Upper lobe of left lung (tissue), 6 donors: ENCODE data around the gene ACTL7B. TPM values are rescaled to one million over a fixed set of nuclear protein-coding genes. Genes with fewer than 3 reads are reported as not detected.

Experiments
- ATAC-seq, 2 donors: fragments of 200-7000 bp; cut with Tn5 transposase; one replicate each; pipeline ENCODE4 v1.9.1; 2022; ENCODE audit warnings: mild to moderate bottlenecking in 2 of 2, moderate library complexity in 2 of 2; ENCODE audit not compliant: low FRiP score in 2 of 2
- DNase-seq, 2 donors: peaks; one replicate each; pipeline ENCODE4 v3.0.0-alpha.2; 2019 to 2020
- H3K27ac ChIP-seq, 4 donors: fragments of 200-600 bp; sonication (generic); one replicate each; pipeline ENCODE4 v1.5.1; 2016 to 2019
- H3K27me3 ChIP-seq, 4 donors: fragments of 200-600 bp; sonication (generic); one replicate each; pipeline ENCODE4 v1.5.1; 2017 to 2019
- H3K36me3 ChIP-seq, 4 donors: fragments of 200-600 bp; sonication (generic); one replicate each; pipeline ENCODE4 v1.5.1; 2016 to 2019
- H3K4me1 ChIP-seq, 4 donors: fragments of 200-600 bp; sonication (generic); one replicate each; pipeline ENCODE4 v1.5.1; 2018 to 2019
- H3K4me3 ChIP-seq, 4 donors: fragments of 200-600 bp; sonication (generic); one replicate each; pipeline ENCODE4 v1.5.1; 2017 to 2019; ENCODE audit warnings: mild to moderate bottlenecking in 2 of 4, moderate library complexity in 1 of 4
- H3K9me3 ChIP-seq, 4 donors: fragments of 200-600 bp; sonication (generic); one replicate each; pipeline ENCODE4 v1.5.1; 2018 to 2019
- CTCF ChIP-seq, 6 experiments: fragments of 450-650 bp in 4 of 6; fragments of 200-600 bp in 2 of 6; sonication (generic) in 2 of 6; IDR thresholded peaks; one replicate each; pipeline ENCODE4 v1.5.1; 2016 to 2019; ENCODE audit warnings: antibody characterized with exemption in 6 of 6
- EP300 ChIP-seq, 4 donors: sonication (generic); formaldehyde crosslinking; IDR thresholded peaks; one replicate each; pipeline ENCODE4 v1.5.1; 2017; ENCODE audit warnings: antibody characterized with exemption in 4 of 4, control low read depth in 2 of 4
- POLR2A ChIP-seq, 4 donors: fragments of 450-650 bp; IDR thresholded peaks; one replicate each; pipeline ENCODE4 v1.5.1; 2016 to 2017; ENCODE audit warnings: antibody characterized with exemption in 4 of 4, mild to moderate bottlenecking in 2 of 4
- POLR2AphosphoS5 ChIP-seq, 2 donors: sonication (generic); formaldehyde crosslinking; IDR thresholded peaks; one replicate each; pipeline ENCODE4 v1.5.1; 2017; ENCODE audit warnings: antibody characterized with exemption in 2 of 2
- WGBS, 2 donors: methylation state at CpG; one replicate each; pipeline ENCODE4 v1.1.5; 2017 to 2018; 5-methylcytosine and 5-hydroxymethylcytosine counted together
- total RNA-seq, 6 donors: library from RNA; depleted of rRNA in 4 of 6; stranded (reverse); fragments of >200 nt in 4 of 6; gene quantifications; one replicate each; pipeline versions ENCODE4 v1.1.0 to v1.2.1, GENCODE V29; 2016 to 2021
- donor health status: DM: no; HTN: no; CAD: no; lungs with moderate emphysema.
- donor health status: DM: no; HTN: yes; CAD: no; lungs with severe emphysema.

ACTL7B gene
- total RNA-seq, 6 donors from 2014 or later, result 0.30 TPM; not detected in 5

- H3K27ac ChIP-seq, result no peak overlapping the region
- TF ChIP-seq POLR2AphosphoS5 (IDR thresholded peaks at IDR 0.05) (no peak), POLR2A (IDR thresholded peaks at IDR 0.05) (no peak), EP300 (IDR thresholded peaks at IDR 0.05) (no peak)
Measured at GRCh38 chr9:108859459-108860114, 3.8 kb upstream of the ACTL7B start.

GRCh38 chr9:108857572-108857971 lies 1.8 kb upstream of the ACTL7B start:
- ATAC-seq (no peak), DNase-seq (no peak)
- no peak for TF ChIP-seq CTCF (IDR thresholded peaks at IDR 0.05)
- TF ChIP-seq EP300 (IDR thresholded peaks at IDR 0.05), result no peak
- TF ChIP-seq POLR2A (IDR thresholded peaks at IDR 0.05), result no peak
- no peak for TF ChIP-seq POLR2AphosphoS5 (IDR thresholded peaks at IDR 0.05)
- Histone ChIP-seq H3K4me1 (no peaks in the 10 kb centered on the region), H3K36me3 (no peaks in the 10 kb centered on the region), H3K9me3 (no peaks in the 10 kb centered on the region), H3K27me3 (no peaks in the 10 kb centered on the region), H3K27ac (no peak overlapping the region), H3K4me3 (no peak overlapping the region)
- 72 to 81% methylated on average over 6 of the region's 6 CpGs for WGBS, 2 donors

More at GRCh38 chr9:108859459-108860114, 3.8 kb upstream of the ACTL7B start:
- WGBS, 2 donors, result 77 to 91% methylated on average over 3 of the region's 3 CpGs
- H3K9me3 ChIP-seq, result no peaks in the 10 kb centered on the region
- no peak overlapping the region for H3K4me3 ChIP-seq
- H3K27me3 ChIP-seq, result no peaks in the 10 kb centered on the region
- no peak for DNase-seq
- no peaks in the 10 kb centered on the region for H3K36me3 ChIP-seq
- H3K4me1 ChIP-seq, result no peaks in the 10 kb centered on the region
- ATAC-seq, result no peak

GRCh38 chr9:108855529-108855886 lies 278 bp downstream of the ACTL7B start:
- 97% methylated on average over 25 of the region's 25 CpGs; no CpG with 5 or more reads in 1 of the 2 donors for WGBS, 2 donors
- ATAC-seq (peak; percentile 2 to 17), DNase-seq (peak in 1 of 2 donors; percentile 84)
- TF ChIP-seq EP300 (IDR thresholded peaks at IDR 0.05), result no peak
- TF ChIP-seq CTCF (IDR thresholded peaks at IDR 0.05), result no peak
- TF ChIP-seq POLR2AphosphoS5 (IDR thresholded peaks at IDR 0.05), result no peak
- no peak for TF ChIP-seq POLR2A (IDR thresholded peaks at IDR 0.05)
- Histone ChIP-seq H3K4me1 (no peaks in the 10 kb centered on the region), H3K9me3 (no peaks in the 10 kb centered on the region), H3K36me3 (no peaks in the 10 kb centered on the region), H3K27me3 (no peaks in the 10 kb centered on the region), H3K4me3 (no peak overlapping the region), H3K27ac (no peak overlapping the region)

- no peaks in the 10 kb centered on the region for H3K9me3 ChIP-seq
- no peaks in the 10 kb centered on the region for H3K36me3 ChIP-seq
- no peak overlapping the region for H3K4me3 ChIP-seq
- peak in 1 of 2 donors; percentile 78 for DNase-seq
- 95 to 98% methylated on average over 14 to 54 of the region's 59 CpGs for WGBS, 2 donors
- no peak overlapping the region for H3K27ac ChIP-seq
- ATAC-seq, result peak in 1 of 2 donors; percentile 5
- no peaks in the 10 kb centered on the region for H3K4me1 ChIP-seq
- TF ChIP-seq EP300 (IDR thresholded peaks at IDR 0.05), result no peak
- TF ChIP-seq POLR2A (IDR thresholded peaks at IDR 0.05), result no peak
- TF ChIP-seq POLR2AphosphoS5 (IDR thresholded peaks at IDR 0.05), result no peak
- no peak for TF ChIP-seq CTCF (IDR thresholded peaks at IDR 0.05)
- H3K27me3 ChIP-seq, result no peaks in the 10 kb centered on the region
Measured at GRCh38 chr9:108854641-108855528, 901 bp downstream of the ACTL7B start.

GRCh38 chr9:108854094-108854493 lies 1.7 kb downstream of the ACTL7B start:
- ATAC-seq (no peak), DNase-seq (no peak)
- Histone ChIP-seq H3K27me3 (no peaks in the 10 kb centered on the region), H3K36me3 (no peaks in the 10 kb centered on the region), H3K4me3 (no peak overlapping the region), H3K27ac (no peak overlapping the region), H3K9me3 (no peaks in the 10 kb centered on the region), H3K4me1 (no peaks in the 10 kb centered on the region)
- TF ChIP-seq POLR2AphosphoS5 (IDR thresholded peaks at IDR 0.05) (no peak), EP300 (IDR thresholded peaks at IDR 0.05) (no peak), CTCF (IDR thresholded peaks at IDR 0.05) (no peak), POLR2A (IDR thresholded peaks at IDR 0.05) (no peak)
- WGBS, 2 donors, result 95 to 96% methylated on average over 3 of the region's 3 CpGs
